ENCODE results near the gene MYO16.

Gene MYO16

DNA sequence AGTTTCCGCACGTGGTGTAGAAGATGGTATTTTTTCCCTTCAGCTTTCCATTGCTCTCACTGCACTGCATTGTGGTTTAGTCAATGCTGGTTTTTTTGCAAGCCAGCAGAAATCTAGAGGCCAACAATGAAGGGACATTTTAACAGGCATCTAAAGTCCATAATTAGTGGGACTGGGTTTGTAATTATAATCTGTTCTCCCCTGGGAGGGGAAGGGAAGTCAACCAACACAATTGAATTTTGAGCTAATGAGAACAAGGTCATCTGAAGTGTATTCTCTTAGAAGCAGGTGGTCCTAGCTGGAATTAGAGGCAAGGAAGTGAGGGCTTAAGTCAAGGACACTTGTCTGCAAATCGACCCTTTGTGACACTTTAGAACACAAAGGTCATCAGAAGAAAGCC lies 156.4 kb downstream of the MYO16 start:
- Histone ChIP-seq H3K79me2 (ENCODE audit: insufficient read depth, low read length) (no peaks in the 10 kb centered on the region), H3K9me2 (replicated peaks; ENCODE audit: low read depth, low read length) (no peaks in the 10 kb centered on the region), H3K36me3 (ENCODE audit: insufficient read depth, low read length) (no peaks in the 10 kb centered on the region), H3K9ac (ENCODE audit: low read depth, low read length, poor library complexity, severe bottlenecking) (no peak overlapping the region), H3K4me3 (ENCODE audit: low read length, poor library complexity, severe bottlenecking) (no peak overlapping the region), H3F3A (ENCODE audit: low read depth) (no peaks in the 10 kb centered on the region), H3K4me2 (ENCODE audit: low read depth, low read length, poor library complexity, severe bottlenecking) (no peak overlapping the region), H3K9me3 (ENCODE audit: insufficient read depth, low read depth, low read length) (no peaks in the 10 kb centered on the region), H3K4me1 (ENCODE audit: insufficient read depth, low read length, poor library complexity, severe bottlenecking) (no peaks in the 10 kb centered on the region), H2AFZ (ENCODE audit: low read length) (no peak overlapping the region), H4K20me1 (ENCODE audit: insufficient read depth, low read length, poor library complexity, severe bottlenecking) (no peaks in the 10 kb centered on the region), H3K27me3 (ENCODE audit: insufficient read depth, low read length, poor library complexity, severe bottlenecking) (no peaks in the 10 kb centered on the region)
- TF ChIP-seq EZH2phosphoT487 (IDR thresholded peaks at IDR 0.05; ENCODE audit: borderline replicate concordance), result no peak
- TF ChIP-seq, protein P1, sequence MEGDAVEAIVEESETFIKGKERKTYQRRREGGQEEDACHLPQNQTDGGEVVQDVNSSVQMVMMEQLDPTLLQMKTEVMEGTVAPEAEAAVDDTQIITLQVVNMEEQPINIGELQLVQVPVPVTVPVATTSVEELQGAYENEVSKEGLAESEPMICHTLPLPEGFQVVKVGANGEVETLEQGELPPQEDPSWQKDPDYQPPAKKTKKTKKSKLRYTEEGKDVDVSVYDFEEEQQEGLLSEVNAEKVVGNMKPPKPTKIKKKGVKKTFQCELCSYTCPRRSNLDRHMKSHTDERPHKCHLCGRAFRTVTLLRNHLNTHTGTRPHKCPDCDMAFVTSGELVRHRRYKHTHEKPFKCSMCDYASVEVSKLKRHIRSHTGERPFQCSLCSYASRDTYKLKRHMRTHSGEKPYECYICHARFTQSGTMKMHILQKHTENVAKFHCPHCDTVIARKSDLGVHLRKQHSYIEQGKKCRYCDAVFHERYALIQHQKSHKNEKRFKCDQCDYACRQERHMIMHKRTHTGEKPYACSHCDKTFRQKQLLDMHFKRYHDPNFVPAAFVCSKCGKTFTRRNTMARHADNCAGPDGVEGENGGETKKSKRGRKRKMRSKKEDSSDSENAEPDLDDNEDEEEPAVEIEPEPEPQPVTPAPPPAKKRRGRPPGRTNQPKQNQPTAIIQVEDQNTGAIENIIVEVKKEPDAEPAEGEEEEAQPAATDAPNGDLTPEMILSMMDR (conservative IDR thresholded peaks at IDR 0.05; ENCODE audit: low read length), result no peak

DNA sequence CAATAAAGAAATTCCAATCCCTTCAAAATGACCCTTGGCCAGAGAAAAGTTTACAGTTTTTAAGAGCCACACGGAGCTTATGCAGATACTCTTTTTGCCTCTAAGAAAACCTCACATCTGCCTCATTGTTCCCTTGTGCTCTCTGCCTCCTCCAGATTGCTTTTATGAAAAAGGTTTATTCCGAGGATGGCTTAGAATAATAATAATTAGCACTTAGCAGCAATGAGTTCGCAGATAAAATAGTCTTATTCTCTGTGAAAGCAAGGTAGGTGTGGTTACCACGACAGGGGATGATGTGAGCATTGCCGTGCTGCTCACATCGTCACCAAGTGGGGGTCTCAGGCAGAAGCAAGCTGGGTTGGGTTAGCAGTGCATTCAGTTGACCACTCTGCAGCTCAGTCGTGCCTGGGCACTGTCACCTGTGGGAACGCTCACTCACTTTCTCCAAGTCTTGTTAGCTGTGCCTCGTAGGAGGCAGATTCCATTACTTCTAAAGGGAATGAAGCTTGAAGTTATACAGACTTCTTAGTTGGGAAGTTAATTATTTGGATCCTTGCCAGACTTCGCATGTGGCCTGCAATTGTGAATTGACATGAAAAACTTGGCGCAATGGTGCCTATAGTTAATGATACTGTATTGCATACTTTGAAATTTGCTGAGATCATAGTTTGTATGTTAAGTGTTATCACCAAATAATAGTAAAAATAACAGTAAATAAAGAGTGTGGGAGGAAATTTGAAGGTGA lies 157.2 kb downstream of the MYO16 start:
- no peaks in the 10 kb centered on the region for H3K27me3 ChIP-seq (ENCODE audit: insufficient read depth, low read length, poor library complexity, severe bottlenecking)
- no peak for TF ChIP-seq EZH2phosphoT487 (IDR thresholded peaks at IDR 0.05; ENCODE audit: borderline replicate concordance)
- TF ChIP-seq, protein P1 (conservative IDR thresholded peaks at IDR 0.05; ENCODE audit: low read length), result no peak
- no peaks in the 10 kb centered on the region for H3K36me3 ChIP-seq (ENCODE audit: insufficient read depth, low read length)
- H3K4me2 ChIP-seq (ENCODE audit: low read depth, low read length, poor library complexity, severe bottlenecking), result no peak overlapping the region
- no peak overlapping the region for H2AFZ ChIP-seq (ENCODE audit: low read length)
- no peaks in the 10 kb centered on the region for H3K79me2 ChIP-seq (ENCODE audit: insufficient read depth, low read length)
- H4K20me1 ChIP-seq (ENCODE audit: insufficient read depth, low read length, poor library complexity, severe bottlenecking), result no peaks in the 10 kb centered on the region
- no peak overlapping the region for H3K4me3 ChIP-seq (ENCODE audit: low read length, poor library complexity, severe bottlenecking)
- H3K4me1 ChIP-seq (ENCODE audit: insufficient read depth, low read length, poor library complexity, severe bottlenecking), result no peaks in the 10 kb centered on the region
- no peak overlapping the region for H3K9ac ChIP-seq (ENCODE audit: low read depth, low read length, poor library complexity, severe bottlenecking)
- H3K9me3 ChIP-seq (ENCODE audit: insufficient read depth, low read depth, low read length), result no peaks in the 10 kb centered on the region
- no peaks in the 10 kb centered on the region for H3K9me2 ChIP-seq (replicated peaks; ENCODE audit: low read depth, low read length)
- no peaks in the 10 kb centered on the region for H3F3A ChIP-seq (ENCODE audit: low read depth)

DNA sequence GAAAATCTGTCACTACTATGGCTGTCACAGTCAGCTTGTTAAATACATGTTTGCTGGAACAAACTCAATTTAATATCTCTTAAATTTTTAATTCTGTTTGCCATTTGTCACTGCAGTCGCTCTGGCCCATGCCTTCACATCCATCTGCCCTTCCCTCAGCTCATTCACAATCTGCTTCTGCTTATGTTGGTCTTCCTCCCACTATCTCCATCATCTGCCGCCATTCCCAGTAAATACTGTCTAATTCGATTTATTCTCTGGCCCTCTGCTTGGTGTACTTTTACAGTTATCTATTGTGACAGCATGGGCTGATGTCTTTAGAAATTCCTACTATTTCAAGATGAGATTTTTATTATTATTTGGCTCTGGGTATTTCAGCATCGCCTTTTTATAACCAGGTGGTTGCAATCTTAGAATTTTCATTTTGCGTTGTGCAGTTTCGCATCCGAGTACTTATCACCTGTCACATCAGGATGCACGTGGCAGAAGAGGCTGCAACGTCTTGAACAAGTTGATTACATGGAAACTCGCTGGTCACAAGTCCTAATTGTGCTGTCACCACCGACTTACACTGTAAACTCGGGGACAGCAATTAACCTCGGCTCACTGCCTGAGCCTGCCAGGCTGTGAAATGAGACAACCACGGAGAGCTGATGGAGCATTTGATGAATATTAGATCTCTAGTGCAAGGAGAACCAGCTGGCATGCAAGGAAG lies 158.4 kb downstream of the MYO16 start:
- H3F3A ChIP-seq (ENCODE audit: low read depth), result no peaks in the 10 kb centered on the region
- H3K27me3 ChIP-seq (ENCODE audit: insufficient read depth, low read length, poor library complexity, severe bottlenecking), result no peaks in the 10 kb centered on the region
- H3K9me3 ChIP-seq (ENCODE audit: insufficient read depth, low read depth, low read length), result no peaks in the 10 kb centered on the region
- no peaks in the 10 kb centered on the region for H3K4me1 ChIP-seq (ENCODE audit: insufficient read depth, low read length, poor library complexity, severe bottlenecking)
- no peak overlapping the region for H3K9ac ChIP-seq (ENCODE audit: low read depth, low read length, poor library complexity, severe bottlenecking)
- H4K20me1 ChIP-seq (ENCODE audit: insufficient read depth, low read length, poor library complexity, severe bottlenecking), result no peaks in the 10 kb centered on the region
- H3K36me3 ChIP-seq (ENCODE audit: insufficient read depth, low read length), result no peaks in the 10 kb centered on the region
- no peaks in the 10 kb centered on the region for H3K9me2 ChIP-seq (replicated peaks; ENCODE audit: low read depth, low read length)
- no peaks in the 10 kb centered on the region for H3K79me2 ChIP-seq (ENCODE audit: insufficient read depth, low read length)
- H3K4me2 ChIP-seq (ENCODE audit: low read depth, low read length, poor library complexity, severe bottlenecking), result no peak overlapping the region
- H3K4me3 ChIP-seq (ENCODE audit: low read length, poor library complexity, severe bottlenecking), result no peak overlapping the region
- TF ChIP-seq, protein P1 (conservative IDR thresholded peaks at IDR 0.05; ENCODE audit: low read length), result no peak
- no peak for TF ChIP-seq EZH2phosphoT487 (IDR thresholded peaks at IDR 0.05; ENCODE audit: borderline replicate concordance)
- H2AFZ ChIP-seq (ENCODE audit: low read length), result no peak overlapping the region
